ENCODE data around the gene KRT4.

GRCh38 chr12:52848661-52849255, 34.8 kb upstream of the KRT4 start, which contains the start of gene KRT78:
- no peak for TF ChIP-seq CTCF (conservative IDR thresholded peaks at IDR 0.05 in 1 of 2, IDR thresholded peaks at IDR 0.05 in 1 of 2; ENCODE audit: extremely low read depth in 1 of 2, insufficient read depth in 1 of 2, low read depth in 1 of 2, low read length in 2 of 2)
- TF ChIP-seq EZH2 (IDR thresholded peaks at IDR 0.05; ENCODE audit: borderline replicate concordance, low read length), result no peak

Data from mammary epithelial cell (primary cell).